Ecto neural progenitor cell (in vitro differentiated cells): ENCODE results near the gene FOXA3.
A peak's percentile ranks its signal among the peaks of the same experiment; 100 is the strongest.

Experiments
- DNase-seq: peaks from one replicate; pipeline ENCODE4 v3.0.0-alpha.2; 2018; ENCODE audit warnings: low spot score

Gene FOXA3

GRCh38 chr19:45873219-45873772 is 9.2 kb downstream of the FOXA3 start:
- no peak for DNase-seq

- no peak for DNase-seq
These were observed 10.5 kb downstream of the FOXA3 start for GRCh38 chr19:45874620-45874966.

- DNase-seq: no peak
These were observed 12.0 kb downstream of the FOXA3 start for GRCh38 chr19:45876161-45876410.

- peak; percentile 66 for DNase-seq
These were observed 12.5 kb downstream of the FOXA3 start for GRCh38 chr19:45876411-45877197.

- DNase-seq: no peak
These were observed 14.1 kb downstream of the FOXA3 start for GRCh38 chr19:45878043-45878794.

GRCh38 chr19:45879055-45879454 is 14.9 kb downstream of the FOXA3 start:
- no peak for DNase-seq

- no peak for DNase-seq
These were observed 15.8 kb downstream of the FOXA3 start for GRCh38 chr19:45879971-45880370.

- no peak for DNase-seq
These were observed 17.2 kb downstream of the FOXA3 start for GRCh38 chr19:45881082-45881908.

- no peak for DNase-seq
These were observed 17.9 kb downstream of the FOXA3 start for GRCh38 chr19:45881909-45882528.

- peak; percentile 93 for DNase-seq
These were observed 18.8 kb downstream of the FOXA3 start for GRCh38 chr19:45882652-45883585.

- DNase-seq: no peak
These were observed 19.4 kb downstream of the FOXA3 start for GRCh38 chr19:45883586-45883880.

- no peak for DNase-seq
These were observed 20.0 kb downstream of the FOXA3 start for GRCh38 chr19:45883881-45884681.

GRCh38 chr19:45884682-45885555 is 20.8 kb downstream of the FOXA3 start:
- DNase-seq: peak; percentile 60

- peak; percentile 94 for DNase-seq
These were observed 21.7 kb downstream of the FOXA3 start, which contains the start of gene IRF2BP1 for GRCh38 chr19:45885556-45886426. Gene IRF2BP1, minus strand, starts transcription at chr19:45886141. Its CDS starts 367 bp downstream, at chr19:45885774.

GRCh38 chr19:45886427-45887199 is 22.5 kb downstream of the FOXA3 start:
- DNase-seq: peak; percentile 93

GRCh38 chr19:45887200-45887710 is 23.1 kb downstream of the FOXA3 start:
- DNase-seq: no peak

- no peak for DNase-seq
These were observed 25.2 kb downstream of the FOXA3 start for GRCh38 chr19:45889210-45889885.
